Stimulated activated CD8-positive, alpha-beta memory T cell treated with anti-CD3 and anti-CD28 coated beads, Interleukin-4, amount 100 ng/mL, for 1 hour (primary cell): ENCODE results near the gene SAPCD1.
A peak's percentile ranks its signal among the peaks of the same experiment; 100 is the strongest.
"Not testable (repeated sequence)": the region's sequence is repeated elsewhere in the genome, so short reads cannot be mapped to it uniquely, and the experiment has no call there.

ENCODE experiments used
- DNase-seq, 2 donors: peaks; one replicate each; pipeline ENCODE4 v3.0.0-alpha.2; 2020; ENCODE audit warnings: low read depth in 2 of 2, low spot score in 1 of 2

The SAPCD1 gene

DNA sequence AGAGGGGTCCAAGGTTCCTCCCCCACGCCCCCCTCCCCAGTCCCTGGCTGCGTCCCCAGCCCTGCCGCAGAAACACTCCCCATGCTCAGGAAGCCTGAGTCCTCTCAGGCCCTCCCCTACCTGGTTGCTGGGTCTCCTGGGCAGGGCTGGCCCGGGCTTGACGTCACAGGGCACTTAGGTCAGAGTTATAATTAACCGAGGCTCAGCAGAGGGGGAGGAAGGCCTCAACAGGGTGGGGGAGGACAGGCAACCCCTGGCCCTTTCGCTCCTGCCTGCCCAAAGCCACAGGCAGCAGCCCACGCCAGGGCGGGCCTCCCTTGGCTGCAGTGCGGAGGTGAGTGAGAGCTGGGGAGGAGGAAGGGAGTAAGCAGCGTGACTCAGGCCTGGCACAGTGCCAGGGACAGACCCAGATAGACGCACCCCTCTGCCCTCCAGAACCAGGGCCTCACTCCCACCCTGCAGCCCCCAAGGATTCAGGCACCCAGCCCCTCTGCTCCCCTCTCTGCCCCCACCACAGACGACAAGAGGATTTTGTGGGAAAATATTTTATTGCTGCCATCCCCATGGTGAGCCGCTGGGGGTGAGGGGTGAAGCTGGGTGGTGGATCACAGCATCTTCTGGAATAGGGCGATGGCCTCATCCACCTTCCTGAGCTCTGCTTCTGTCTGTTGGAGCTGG, 14.7 kb downstream of the SAPCD1 start, which contains the start of gene VWA7:
TSS of gene VWA7 (minus strand) at position 340 of the 678 bp plus-strand sequence. CDS start 549 bp downstream, outside the sequence.
- DNase-seq = peak in 1 of 2 donors; percentile 31

DNA sequence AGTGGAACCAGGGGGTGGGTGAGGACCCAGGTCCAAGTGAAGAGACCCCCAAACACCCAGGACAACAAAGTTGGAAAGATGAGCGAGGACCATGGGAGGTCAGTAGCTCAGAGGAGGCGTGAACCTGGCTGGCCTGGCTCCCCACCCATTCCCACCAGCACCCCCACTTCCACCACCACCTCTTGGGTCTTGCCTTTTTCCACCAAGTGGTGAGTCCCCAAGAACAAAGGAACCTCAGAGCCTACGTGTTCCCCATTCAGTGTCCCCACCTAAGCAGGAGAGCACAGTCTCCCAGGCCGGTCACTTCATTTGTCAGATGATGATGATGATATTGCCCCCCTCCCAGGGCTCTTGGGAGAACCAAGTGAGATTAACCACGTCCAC, 15.2 kb downstream of the SAPCD1 start:
- no peak for DNase-seq

DNA sequence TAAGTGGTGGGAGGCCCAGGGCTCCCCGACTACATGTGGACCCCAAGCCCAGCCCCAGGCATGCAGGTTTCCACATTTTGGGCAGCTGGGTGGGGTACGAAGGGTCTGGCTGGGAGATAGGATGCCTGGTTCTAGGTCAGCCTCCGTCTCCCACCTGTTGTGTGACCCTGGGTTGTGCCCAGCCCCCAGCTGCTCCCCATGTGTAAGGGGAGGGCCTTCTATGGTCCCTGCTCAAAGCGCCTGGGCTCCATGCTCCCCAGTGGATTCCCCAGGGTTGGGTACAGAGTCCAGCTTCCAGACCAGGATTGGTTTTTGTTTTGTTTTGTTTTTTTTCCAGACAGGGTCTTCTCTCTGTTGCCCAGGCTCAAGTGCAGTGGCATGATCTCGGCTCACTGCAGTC, 15.7 kb downstream of the SAPCD1 start:
- no peak for DNase-seq

DNA sequence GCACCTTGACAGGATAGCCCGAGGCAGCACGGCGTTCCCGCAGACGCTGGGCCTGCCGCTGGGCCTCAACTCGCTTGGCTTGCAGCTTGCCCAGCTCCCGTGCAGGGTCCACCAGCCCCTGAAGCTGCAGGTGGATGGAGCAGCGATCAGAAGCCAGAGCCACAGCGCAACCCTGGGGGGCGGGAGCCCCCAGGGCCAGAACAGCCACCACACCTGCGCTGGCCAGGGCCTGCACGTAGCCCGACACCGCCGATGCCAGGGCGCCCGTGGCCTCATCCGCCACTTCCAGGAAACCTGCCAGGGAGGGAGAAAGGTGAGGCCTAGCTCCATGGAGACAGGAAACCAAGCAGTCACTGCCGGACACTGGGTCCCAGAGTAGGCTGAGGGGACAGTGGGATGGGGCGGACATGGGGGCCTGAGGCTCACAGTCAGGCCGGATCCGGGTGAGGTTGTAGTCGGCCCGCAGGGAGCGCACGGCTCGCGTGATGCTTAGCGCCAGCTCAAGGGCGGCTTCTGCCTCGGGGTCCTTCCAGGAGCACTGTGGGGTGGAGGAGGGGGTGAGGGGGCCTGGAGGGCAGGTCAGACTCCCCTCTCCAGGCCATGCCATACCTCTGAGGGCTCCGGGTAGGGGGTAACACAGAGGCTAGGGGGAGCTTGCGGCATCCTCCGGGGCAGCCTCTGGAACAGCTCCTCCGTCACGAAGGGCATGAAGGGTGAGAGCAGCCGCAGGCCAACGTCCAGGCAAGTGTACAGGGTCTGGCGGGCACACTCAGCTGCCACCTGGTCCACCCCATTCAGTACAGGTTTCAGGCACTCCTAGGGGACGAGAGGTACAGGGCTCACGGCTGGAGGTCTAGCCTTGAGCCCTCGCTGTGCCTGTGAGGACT, 16.8 kb downstream of the SAPCD1 start:
- no peak for DNase-seq

DNA sequence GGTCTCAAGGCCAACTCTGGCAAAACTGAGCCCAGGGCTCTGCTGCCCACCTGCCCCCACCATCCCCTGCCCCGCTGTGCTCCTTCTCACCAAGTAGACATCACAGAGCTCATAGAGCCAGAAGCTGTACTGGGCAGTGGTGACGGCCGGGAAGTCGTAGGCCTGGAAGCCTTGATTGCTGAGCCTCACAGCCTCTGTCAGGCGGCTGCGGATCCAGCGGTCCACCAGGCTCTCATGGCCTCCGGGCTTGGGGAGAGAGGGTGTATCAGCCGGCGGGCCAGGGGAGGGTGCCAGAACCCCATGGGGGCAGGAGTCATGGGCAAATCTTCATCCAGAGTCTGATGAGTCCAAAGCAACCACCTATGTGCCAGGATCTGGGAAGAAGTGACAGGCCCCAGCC, 17.5 kb downstream of the SAPCD1 start:
- no peak for DNase-seq

DNA sequence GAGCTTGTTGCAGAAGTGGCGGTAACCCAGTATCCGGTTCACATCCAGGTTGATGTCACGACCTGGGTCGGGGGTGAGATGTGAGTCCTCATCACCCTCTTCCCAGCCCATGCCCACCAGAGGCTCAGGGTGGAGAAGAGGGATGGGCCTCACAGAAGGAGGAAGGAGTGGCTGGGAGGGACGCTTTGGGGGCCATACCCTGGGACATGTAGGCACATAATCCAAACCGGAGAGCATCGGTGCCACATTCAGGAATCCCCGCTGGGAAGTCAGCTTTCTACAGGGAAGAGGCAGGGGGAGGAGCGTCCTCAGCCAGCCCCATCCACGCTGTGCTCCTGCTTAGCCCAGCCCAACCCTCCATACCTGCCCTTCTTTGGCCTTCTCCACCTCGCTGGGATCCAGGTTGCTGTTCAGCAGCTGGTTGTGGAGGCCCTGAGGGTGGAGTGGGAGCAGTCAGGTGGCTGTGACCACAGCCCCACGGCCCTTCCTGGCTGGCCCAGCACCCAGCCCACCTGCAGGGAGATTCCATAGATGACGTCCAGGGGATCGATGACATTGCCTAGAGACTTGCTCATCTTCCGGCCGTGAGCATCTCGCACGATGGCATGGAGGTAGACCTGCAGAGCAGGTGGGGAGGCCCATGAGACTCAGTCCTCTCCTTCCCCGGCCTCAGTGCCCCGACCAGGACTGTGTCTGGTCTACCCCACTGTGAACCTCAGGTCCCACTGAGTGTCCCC, 18.2 kb downstream of the SAPCD1 start:
- no peak for DNase-seq

DNA sequence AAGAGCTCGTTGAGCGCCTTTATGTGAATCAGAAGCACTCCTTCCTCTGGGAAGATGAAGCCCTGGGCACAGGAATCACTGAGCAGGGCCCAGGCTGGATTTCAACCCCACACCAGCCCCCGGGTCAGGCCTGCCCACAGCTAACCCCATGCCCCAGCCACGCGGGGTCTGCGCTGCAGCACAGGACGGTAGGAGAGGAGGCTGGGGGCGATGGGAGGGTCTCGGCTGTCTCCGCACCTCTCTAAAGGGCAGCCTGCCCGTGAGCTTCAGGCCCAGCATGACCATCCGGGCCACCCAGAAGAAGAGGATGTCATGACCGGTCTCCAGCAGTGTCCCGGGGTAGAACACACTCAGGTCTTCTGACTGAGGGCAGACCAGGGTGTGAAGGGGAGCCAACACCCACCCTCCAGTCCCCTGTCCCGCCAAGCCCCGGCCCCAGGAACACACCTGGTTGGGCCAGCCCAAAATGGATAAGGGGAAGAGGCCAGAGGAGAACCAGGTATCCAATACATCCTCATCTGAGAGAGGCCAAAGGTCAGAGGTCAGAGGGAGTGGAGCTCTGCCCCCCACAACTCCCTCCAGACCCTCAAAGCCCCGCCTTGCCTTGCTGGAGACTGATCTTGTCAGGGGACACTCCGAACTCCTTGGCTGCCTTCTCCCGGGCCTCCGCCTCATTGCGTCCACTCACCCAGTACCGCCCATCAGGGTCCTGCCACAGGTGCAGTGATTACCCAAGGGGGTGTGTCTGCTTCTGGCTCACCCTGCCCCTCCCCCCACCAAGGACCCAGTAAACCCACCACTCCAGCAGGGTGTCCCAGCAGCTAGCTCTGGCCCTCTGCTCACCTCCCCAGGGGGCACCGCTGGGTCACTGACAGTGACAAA, 19.0 kb downstream of the SAPCD1 start:
- no peak for DNase-seq

DNA sequence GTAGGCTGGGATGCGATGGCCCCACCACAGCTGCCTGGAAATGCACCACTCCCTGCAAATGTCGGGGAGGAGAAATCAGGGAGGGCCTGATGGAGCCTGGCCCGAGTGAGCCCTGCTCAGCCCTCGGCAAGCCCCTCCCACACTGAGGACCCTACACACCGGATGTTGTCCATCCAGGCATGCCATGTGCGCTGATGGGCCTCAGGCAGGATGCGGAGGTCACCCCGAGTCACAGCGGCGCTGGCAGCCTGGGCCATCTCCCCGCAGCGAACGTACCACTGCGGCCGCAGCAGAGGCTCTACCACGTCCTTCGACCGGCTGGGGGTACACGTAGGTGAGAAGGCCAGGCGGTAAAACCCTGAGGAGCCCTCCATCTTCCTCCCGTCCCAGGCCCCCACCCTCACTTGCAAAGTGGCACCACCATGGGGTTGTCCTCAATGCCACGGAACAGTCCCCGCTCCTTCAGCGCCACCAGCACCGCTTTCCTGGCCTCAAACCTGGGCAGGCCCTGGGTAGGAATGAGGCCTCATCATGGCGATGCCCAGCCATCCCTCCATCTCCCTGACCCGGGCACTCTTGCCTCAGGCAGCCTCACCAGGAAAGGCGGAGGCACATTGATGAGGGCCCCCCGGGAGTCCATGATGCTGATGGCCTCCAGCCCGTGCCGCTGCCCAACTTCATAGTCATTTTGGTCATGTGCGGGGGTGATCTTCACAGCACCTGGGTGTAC, 19.8 kb downstream of the SAPCD1 start:
- DNase-seq = no peak

DNA sequence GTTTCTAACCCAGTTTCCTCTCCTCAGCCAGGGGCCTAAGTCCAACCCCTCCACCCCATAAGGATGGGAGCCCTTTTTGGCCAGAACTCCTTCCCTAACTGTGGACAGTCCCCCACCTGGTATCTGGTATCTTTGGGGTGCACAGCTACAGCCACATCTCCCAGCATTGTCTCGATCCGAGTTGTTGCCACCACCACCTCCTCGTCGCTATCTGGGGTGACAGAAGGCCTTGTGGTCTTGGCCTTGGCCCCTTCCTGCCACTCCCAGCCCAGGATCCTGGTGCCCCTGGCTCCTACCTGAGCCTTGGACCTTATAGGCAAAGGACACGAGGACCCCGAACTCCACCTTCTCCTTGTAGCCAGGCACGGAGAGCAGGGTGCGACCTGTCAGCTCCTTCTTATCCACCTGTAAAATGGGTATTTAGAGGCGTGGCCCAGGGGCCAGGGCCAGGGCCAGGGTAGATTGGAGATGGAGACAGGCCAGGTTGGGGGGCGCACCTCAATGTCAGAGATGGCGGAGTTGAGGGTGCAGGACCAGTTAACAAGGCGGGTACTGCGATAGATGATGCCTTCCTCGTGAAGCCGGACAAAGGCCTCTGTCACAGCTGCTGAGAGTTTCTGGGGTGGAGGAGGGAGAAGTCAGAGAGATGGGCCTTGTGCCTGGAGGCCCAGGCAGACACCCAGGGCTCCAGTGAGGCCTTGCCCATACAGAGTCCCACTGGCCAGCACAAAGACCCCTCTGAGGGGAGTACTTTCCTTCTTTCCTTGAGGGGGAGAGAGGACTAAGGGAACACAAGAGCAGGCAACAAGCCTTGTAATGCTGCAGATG, 21.9 kb downstream of the SAPCD1 start:
- DNase-seq = no peak

DNA sequence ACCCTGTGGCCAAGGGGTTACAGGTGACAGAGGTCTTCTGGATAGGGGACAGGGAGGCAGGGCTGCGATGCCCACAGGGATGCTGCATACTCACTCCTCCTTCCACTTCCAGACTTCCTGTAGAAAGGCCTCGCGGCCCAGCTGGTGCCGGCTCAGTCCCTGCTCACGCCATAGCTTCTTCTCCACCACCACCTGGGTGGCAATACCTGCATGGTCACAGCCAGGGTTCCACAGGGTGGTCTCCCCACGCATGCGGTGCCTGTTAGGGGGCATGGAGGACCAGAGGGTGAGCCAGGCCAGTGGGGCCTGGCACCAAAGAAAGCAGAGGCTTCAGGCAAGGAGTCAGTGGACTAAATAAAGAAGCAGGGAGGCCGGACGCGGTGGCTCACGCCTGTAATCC, 23.0 kb downstream of the SAPCD1 start:
- DNase-seq = no peak

DNA sequence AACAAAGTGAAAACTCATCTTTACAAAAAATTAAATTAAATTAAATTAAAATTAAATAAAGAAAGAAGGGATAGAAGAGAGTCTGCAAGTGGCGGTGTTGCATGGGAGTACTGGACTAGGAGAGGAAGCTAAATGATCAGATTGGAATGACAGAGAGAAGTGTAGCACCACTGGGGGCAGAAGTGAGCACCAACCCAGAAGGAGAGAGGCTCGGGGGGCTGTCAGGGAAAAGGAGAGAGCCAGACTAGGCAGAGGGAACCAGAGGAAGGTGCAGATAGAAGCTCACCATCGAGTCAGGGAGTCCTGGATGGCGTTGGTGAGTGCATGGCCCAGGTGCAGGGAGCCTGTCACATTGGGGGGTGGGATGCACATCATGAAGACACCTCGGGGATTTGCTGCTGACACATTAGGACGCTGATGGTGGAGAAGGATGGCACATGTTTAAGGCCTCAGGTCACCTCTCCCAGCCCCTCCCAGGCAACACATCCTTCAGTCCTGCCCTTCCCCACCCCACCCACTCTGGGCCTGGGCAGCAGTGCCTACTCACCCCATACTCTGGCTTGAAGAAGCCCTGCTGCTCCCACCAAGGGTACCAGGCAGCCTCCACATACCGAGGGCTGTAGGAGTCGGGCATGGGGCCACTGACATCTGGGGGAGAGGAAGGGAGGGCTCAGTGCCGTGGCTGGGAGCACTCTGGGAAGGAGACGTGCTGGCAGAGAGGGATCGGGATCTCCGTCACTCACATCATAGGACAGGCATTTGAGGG, 29.1 kb downstream of the SAPCD1 start:
- no peak for DNase-seq

DNA sequence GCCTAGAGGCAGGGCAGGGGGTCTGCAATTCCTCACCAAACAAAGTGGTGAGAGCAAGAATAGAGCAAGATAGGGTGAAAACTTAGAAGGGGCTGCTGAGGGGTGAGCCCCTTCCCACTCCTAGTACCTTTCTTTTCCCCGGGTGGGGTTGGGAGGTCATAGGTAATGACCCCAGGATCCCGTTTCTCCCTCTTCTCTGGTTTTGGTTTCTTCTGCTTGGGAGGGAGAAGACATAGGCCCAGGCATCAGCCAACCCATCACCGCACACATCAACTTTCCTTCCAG, 29.6 kb downstream of the SAPCD1 start:
- no peak for DNase-seq

DNA sequence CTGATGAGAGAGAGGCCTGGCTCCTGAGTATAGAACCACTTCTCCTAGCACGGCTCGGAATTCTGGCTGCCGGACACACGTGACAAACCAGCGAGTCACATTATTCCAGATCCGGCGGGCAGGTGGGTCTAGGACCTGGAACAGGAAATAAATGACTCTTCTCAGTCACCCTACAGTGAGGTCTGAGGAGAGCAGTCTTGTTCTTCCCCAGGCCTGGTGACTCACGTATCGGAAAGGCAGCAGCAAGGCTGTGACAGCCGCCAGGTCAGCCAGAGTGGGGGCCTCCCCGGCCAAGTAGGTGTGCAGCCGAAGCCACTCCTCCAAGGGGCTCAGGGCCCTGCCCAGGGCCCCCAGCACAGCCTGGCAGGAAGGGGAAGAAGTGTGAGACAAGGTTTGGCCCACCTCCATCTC, 30.3 kb downstream of the SAPCD1 start:
- DNase-seq = no peak

DNA sequence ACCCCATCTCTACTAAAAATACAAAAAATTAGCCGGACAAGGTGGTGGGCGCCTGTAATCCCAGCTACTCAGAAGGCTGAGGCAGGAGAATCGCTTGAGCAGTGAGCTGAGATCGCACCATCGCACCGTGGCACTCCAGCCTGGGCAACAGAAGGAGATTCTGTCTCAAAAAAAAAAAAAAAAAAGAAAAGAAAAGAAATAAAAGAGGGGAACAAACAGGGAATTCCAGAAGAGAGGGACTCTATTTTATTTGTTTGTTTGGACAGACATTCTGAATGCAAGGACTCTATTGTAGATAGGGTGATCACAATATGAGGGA, 31.4 kb downstream of the SAPCD1 start:
- DNase-seq = not testable (repeated sequence)

DNA sequence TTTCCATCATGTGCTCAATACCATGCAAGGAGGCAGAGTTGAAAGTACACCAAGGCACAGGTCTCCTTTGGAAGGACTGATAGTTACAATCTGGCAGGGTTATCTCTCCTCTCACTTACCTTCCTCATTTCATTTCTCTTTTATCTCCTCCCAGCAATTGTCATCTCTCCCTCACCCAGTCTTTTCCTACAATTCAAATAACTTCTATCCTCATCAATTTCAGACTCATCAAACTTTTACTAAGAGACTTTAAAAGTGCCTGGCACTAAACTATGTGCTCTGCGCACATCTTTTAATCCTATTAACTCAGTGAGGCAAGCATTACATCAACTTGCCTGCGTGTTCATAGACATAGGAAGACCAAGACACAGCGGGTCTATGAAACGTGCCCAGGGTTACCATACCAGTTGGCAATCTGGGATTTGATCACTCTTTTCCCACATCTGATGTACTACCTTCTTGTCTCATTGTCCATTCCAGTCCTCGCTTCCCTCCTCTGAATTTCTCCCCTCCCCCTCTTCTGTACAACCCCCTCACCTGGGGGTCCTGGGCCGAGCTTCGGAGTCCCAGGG, 31.9 kb downstream of the SAPCD1 start:
- DNase-seq = no peak

DNA sequence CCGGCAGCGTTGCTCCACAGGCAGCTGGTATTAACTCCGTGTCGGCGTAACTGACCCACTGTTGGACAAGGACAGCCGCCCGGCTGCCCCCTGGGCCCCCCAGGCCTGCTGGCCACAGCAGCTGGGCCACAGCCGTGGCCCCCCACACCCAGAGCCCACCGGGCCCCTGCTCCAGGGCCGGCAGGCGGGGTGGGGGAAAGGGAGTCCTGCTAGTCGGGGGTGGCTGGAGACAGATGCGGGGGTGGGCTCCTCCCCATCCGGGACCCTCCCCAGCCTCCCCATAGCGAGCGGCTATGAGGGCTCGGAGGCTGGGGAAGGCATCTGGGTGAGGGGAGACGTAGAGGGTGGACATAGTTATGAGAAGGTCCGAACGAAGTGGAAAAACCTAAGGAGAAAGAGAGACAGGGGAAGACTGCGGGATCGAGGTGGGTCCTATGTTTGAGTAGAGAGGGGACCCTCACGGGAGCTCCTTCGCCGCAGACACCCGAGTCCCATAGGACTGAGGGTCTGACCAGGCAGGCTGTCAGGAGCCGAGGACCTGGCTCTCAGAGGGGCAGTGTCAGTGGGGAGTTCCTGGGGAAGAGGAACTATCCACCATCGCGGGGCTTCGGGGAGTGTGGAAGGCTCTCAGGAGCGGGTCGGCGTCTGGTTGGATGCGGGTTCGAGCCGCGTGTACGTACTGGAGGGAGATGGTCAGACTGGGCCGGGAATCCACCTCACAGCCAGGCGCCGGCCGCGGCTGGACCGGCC, 32.6 kb downstream of the SAPCD1 start:
- no peak for DNase-seq

DNA sequence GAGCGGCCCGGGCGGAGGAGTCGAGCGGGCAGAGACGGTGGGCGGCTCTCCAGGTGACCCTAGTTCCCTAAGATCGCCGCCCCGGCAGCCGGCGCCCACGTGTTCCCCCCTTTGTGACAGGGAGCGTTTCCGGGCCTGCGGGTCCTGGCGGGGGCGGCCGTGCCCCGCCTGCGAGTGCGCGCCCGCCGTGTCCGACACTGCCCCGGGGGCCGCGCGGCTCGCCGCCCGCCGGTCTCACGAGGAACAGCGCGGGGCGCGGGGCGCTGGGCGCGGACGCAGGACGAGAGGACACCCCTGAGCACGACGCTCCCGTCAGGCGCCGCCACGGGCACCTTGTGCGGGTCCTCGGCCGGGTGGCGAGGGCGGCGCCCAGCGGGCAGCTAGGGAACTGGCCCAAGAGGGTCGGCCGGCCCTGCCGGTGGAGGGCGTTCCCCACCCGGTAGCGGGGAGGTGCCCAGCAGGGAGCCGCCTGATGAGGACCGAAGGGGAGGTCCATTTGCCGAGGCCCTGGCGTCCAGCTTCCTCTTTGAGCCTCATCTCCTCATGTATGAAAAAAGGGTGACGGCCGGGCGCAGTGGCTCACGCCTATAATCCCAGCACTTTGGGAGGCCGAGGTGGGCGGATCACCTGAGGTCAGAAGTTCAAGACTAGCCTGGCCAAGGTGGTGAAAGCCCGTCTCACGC, 33.3 kb downstream of the SAPCD1 start, which contains the start of gene VARS1:
TSS of gene VARS1 (minus strand) at position 137 of the 683 bp plus-strand sequence. CDS start 535 bp downstream, outside the sequence.
- DNase-seq = peak; percentile 54 to 72
